Measurements from ENCODE around the gene TIMM22. TPM values are rescaled to one million over a fixed set of nuclear protein-coding genes. Genes with fewer than 3 reads are reported as not detected.

Gene TIMM22
- polyA plus RNA-seq, 1 donor from 2014 or later = 21.2 TPM

GRCh38 chr17:1030684-1031532 lies 34.0 kb downstream of the TIMM22 start:
- Mint-ChIP-seq H3K27me3 (no peaks in the 10 kb centered on the region), H3K9me3 (no peaks in the 10 kb centered on the region), H3K4me3 (no peak overlapping the region), H3K27ac (no peak overlapping the region), H3K36me3 (no peaks in the 10 kb centered on the region), H3K4me1 (peaks cover 0 to 11% (median 5%) of the 10 kb centered on the region in 3 donors)

GRCh38 chr17:1031711-1032110 lies 34.8 kb downstream of the TIMM22 start:
- Mint-ChIP-seq H3K4me1 (peaks cover 0 to 11% (median 5%) of the 10 kb centered on the region in 3 donors), H3K36me3 (no peaks in the 10 kb centered on the region), H3K9me3 (no peaks in the 10 kb centered on the region), H3K27ac (no peak overlapping the region), H3K27me3 (no peaks in the 10 kb centered on the region), H3K4me3 (no peak overlapping the region)

- no peaks in the 10 kb centered on the region for H3K9me3 Mint-ChIP-seq
- peak overlapping the region in 2 of 3 donors; percentile 40 to 85 for H3K27ac Mint-ChIP-seq
- no peaks in the 10 kb centered on the region for H3K36me3 Mint-ChIP-seq
- H3K27me3 Mint-ChIP-seq = no peaks in the 10 kb centered on the region
- H3K4me1 Mint-ChIP-seq = peaks cover 0 to 11% (median 5%) of the 10 kb centered on the region in 3 donors
- peak overlapping the region in 1 of 4 donors; percentile 79 for H3K4me3 Mint-ChIP-seq
These were observed 35.5 kb downstream of the TIMM22 start for GRCh38 chr17:1032391-1032790.

- Mint-ChIP-seq H3K4me3 (peak overlapping the region in 2 of 4 donors; percentile 16 to 54), H3K27me3 (no peaks in the 10 kb centered on the region), H3K4me1 (peaks cover 0 to 11% (median 5%) of the 10 kb centered on the region in 3 donors), H3K36me3 (peaks cover 1% of the 10 kb centered on the region), H3K27ac (peak overlapping the region in 2 of 3 donors; percentile 73 to 77), H3K9me3 (no peaks in the 10 kb centered on the region)
These were observed 36.6 kb downstream of the TIMM22 start for GRCh38 chr17:1033503-1033902.

GRCh38 chr17:1034652-1035210 lies 37.8 kb downstream of the TIMM22 start:
- H3K4me3 Mint-ChIP-seq = no peak overlapping the region
- no peak overlapping the region for H3K27ac Mint-ChIP-seq
- peaks cover 1% of the 10 kb centered on the region for H3K36me3 Mint-ChIP-seq
- no peaks in the 10 kb centered on the region for H3K9me3 Mint-ChIP-seq
- H3K4me1 Mint-ChIP-seq = peaks cover 0 to 11% (median 5%) of the 10 kb centered on the region in 3 donors
- no peaks in the 10 kb centered on the region for H3K27me3 Mint-ChIP-seq

GRCh38 chr17:1035546-1036170 lies 38.7 kb downstream of the TIMM22 start:
- H3K27ac Mint-ChIP-seq = no peak overlapping the region
- H3K4me3 Mint-ChIP-seq = no peak overlapping the region
- H3K4me1 Mint-ChIP-seq = peaks cover 0 to 11% (median 5%) of the 10 kb centered on the region in 3 donors
- no peaks in the 10 kb centered on the region for H3K27me3 Mint-ChIP-seq
- H3K9me3 Mint-ChIP-seq = no peaks in the 10 kb centered on the region
- H3K36me3 Mint-ChIP-seq = peaks cover 1% of the 10 kb centered on the region

- no peaks in the 10 kb centered on the region for H3K9me3 Mint-ChIP-seq
- H3K4me3 Mint-ChIP-seq = no peak overlapping the region
- H3K27ac Mint-ChIP-seq = no peak overlapping the region
- H3K27me3 Mint-ChIP-seq = no peaks in the 10 kb centered on the region
- H3K4me1 Mint-ChIP-seq = peaks cover 0 to 11% (median 5%) of the 10 kb centered on the region in 3 donors
- peaks cover 1% of the 10 kb centered on the region for H3K36me3 Mint-ChIP-seq
These were observed 39.4 kb downstream of the TIMM22 start for GRCh38 chr17:1036171-1036844.

- no peaks in the 10 kb centered on the region for H3K27me3 Mint-ChIP-seq
- peaks cover 1% of the 10 kb centered on the region for H3K36me3 Mint-ChIP-seq
- H3K27ac Mint-ChIP-seq = no peak overlapping the region
- H3K4me3 Mint-ChIP-seq = no peak overlapping the region
- H3K9me3 Mint-ChIP-seq = no peaks in the 10 kb centered on the region
- H3K4me1 Mint-ChIP-seq = peaks cover 0 to 11% (median 5%) of the 10 kb centered on the region in 3 donors
These were observed 39.9 kb downstream of the TIMM22 start for GRCh38 chr17:1036845-1037237.

- Mint-ChIP-seq H3K27me3 (no peaks in the 10 kb centered on the region), H3K36me3 (peaks cover 1% of the 10 kb centered on the region), H3K4me1 (peaks cover 0 to 11% (median 5%) of the 10 kb centered on the region in 3 donors), H3K4me3 (no peak overlapping the region), H3K9me3 (no peaks in the 10 kb centered on the region), H3K27ac (no peak overlapping the region)
These were observed 40.4 kb downstream of the TIMM22 start for GRCh38 chr17:1037238-1037879.

GRCh38 chr17:1038459-1039122 lies 41.7 kb downstream of the TIMM22 start:
- Mint-ChIP-seq H3K4me1 (peaks cover 0 to 7% (median 0%) of the 10 kb centered on the region in 3 donors), H3K27me3 (no peaks in the 10 kb centered on the region), H3K27ac (no peak overlapping the region), H3K4me3 (no peak overlapping the region), H3K9me3 (no peaks in the 10 kb centered on the region), H3K36me3 (peaks cover 7% of the 10 kb centered on the region)

GRCh38 chr17:1039123-1039507 lies 42.2 kb downstream of the TIMM22 start:
- peaks cover 7% of the 10 kb centered on the region for H3K36me3 Mint-ChIP-seq
- H3K9me3 Mint-ChIP-seq = no peaks in the 10 kb centered on the region
- no peak overlapping the region for H3K4me3 Mint-ChIP-seq
- H3K27ac Mint-ChIP-seq = no peak overlapping the region
- H3K4me1 Mint-ChIP-seq = peaks cover 0 to 4% (median 0%) of the 10 kb centered on the region in 3 donors
- no peaks in the 10 kb centered on the region for H3K27me3 Mint-ChIP-seq

GRCh38 chr17:1039511-1040215 lies 42.7 kb downstream of the TIMM22 start:
- no peaks in the 10 kb centered on the region for H3K27me3 Mint-ChIP-seq
- H3K27ac Mint-ChIP-seq = peak overlapping the region in 1 of 3 donors; percentile 64
- H3K36me3 Mint-ChIP-seq = peaks cover 7% of the 10 kb centered on the region
- H3K4me3 Mint-ChIP-seq = no peak overlapping the region
- peaks cover 0 to 1% (median 0%) of the 10 kb centered on the region in 3 donors for H3K4me1 Mint-ChIP-seq
- no peaks in the 10 kb centered on the region for H3K9me3 Mint-ChIP-seq

GRCh38 chr17:1040216-1040600 lies 43.3 kb downstream of the TIMM22 start:
- H3K27ac Mint-ChIP-seq = peak overlapping the region in 1 of 3 donors; percentile 64
- peaks cover 7% of the 10 kb centered on the region for H3K36me3 Mint-ChIP-seq

More at GRCh38 chr17:1040216-1040600, 43.3 kb downstream of the TIMM22 start:
- Mint-ChIP-seq H3K27me3 (no peaks in the 10 kb centered on the region), H3K4me1 (no peaks in the 10 kb centered on the region), H3K9me3 (no peaks in the 10 kb centered on the region), H3K4me3 (no peak overlapping the region)
